ENCODE data around the gene TMUB1. TPM values are rescaled to one million over a fixed set of nuclear protein-coding genes. Genes with fewer than 3 reads are reported as not detected.

TMUB1 gene
- total RNA-seq, 1 donor from 2014 or later, result 33.9 TPM

DNA sequence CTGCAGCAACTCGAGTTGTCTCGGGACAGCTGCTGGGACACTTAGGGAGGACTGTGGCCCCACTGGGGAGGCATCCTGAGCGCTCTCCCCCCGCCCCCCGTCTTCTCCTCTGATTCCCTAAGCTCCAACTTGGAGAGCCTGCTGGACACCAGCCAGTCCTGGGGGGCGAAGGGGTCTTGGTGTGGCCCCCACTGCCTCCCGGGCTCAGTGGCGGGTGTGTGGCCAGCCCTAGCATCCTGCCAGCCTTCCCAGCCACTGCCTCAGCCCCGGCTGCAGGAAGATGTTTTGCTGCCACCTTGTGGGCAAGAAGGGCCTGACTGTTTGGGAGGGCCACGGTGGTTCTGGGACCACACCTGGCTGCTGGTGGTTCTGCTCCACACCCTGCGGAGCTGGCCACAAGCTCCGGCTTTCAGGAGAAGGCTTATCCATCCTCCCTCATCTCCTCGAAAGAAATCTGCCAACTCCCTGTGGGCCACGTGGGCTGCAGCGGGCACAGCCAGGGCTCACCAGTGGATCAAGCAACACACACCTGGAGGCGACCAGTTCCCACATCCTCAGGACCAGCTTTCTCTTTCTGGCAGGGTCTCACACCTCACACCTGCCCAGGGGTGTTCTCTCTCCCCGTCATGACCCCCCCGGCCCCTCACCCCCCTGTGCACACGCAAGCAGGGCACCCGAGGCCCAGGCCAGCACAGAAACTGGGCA lies 27.8 kb upstream of the TMUB1 start:
- DNase-seq (peak; percentile 84), ATAC-seq (ENCODE audit: poor library complexity) (peak; percentile 83)
- intact Hi-C loops (cut with DNase I), result loop anchor here (10.0 kb wide), 1 partner anchor 76 kb away; no protein-coding TSS in a partner anchor

DNA sequence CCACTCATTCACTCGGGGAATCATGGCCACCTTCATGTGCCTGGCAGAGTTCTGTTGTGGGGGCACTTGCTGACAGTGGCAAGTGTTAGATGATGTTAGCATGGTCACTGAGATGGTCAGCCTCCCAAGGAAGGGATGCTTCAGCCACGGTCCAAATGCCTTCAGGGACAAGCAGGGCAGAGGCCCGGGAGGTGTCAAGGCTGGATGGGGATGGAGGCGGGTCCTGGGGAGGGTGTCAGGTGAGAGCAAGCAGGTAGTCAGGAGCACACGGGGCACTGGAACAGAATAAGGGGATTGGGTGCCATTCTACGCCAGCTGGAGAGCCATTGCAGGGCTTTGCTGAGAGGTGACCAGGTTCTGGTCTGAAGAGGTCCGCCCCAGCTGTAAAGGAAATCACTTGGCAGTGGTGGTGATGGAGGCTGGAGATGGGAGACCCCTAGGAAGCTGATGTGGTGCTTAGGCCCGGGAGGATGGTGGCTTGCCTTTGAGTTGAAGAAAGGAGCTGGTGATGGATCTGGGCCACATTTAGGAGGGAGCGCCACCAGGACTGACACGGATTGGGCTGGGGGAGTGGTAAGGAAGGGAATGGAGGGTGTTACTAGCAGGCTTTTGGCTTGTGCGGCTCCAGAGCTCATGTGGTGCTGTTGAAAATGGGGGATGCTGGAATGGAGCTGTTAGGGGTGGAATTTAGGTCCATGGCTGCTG lies 27.1 kb upstream of the TMUB1 start:
- ATAC-seq (ENCODE audit: poor library complexity) (no peak), DNase-seq (no peak)
- intact Hi-C loops (cut with DNase I), result loop anchor here (10.0 kb wide), 1 partner anchor 76 kb away; no protein-coding TSS in a partner anchor

DNA sequence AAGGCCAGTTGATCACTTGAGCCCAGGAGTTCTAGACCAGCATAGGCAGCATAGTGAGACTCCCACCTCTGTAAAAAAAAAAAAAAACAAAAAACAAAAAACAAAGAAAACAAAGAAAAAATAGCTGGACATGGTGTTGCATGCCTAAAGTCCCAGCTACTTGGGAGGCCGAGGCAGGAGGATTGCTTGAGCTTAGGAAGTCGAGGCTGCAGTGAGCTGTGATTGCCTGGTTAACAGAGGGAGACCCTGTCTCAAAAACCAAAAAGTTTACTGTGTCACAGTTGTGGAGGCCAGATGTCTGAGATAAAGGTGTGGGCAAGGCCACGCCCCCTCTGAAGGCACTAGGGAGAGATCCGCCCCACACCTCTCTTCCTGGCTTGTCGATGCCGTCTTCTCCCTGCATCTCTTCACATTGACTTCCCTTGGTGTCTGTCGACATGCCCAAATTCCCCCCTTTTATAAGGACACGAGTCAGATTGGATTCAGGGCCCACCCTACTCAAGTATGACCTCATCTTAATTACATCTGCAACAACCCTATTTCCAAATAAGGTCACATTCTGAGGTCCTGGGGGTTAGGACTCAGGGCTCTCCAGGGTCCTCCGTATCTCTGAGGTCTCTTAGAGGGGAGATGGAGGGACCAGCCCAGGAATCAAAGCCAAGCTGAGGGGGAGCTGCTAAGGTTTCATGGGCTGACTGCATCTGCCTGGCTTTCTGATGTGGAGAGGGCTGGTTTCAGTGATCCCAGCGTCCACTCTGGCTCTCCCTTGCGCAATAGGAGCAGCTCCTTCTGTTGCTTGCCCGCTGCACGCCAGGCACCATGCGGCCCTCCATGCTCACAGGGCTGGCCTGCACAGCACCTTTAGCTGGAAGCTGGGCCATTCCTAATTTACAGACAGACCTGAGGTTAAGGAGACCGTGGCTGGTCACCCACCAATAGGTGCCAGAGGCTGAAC lies 26.1 kb upstream of the TMUB1 start:
- intact Hi-C loops (cut with DNase I), result loop anchor here (10.0 kb wide), 1 partner anchor 75 kb away; no protein-coding TSS in a partner anchor
- ATAC-seq (ENCODE audit: poor library complexity) (peak; percentile 71), DNase-seq (peak; percentile 74)

DNA sequence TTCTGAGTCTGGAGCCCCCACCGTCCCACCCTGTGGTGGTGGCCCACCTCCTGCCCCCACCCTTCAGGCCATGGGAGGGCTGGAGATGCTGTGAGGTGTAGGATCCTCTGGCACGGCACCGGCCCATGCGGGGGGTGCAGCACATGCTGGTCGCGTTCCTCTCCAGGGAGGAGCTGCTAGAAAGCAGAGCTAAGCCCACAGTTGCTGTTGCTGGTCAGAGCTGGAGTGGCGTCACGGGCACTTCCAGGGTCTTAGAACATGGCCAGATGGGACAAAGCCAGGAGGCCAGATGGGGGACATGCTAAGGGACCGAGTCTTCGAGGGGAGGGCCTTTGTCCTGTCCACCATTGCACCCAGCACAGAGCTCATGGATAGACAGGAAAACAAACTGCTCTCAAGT lies 24.6 kb upstream of the TMUB1 start:
- intact Hi-C loops (cut with DNase I), result no loop called here
- DNase-seq (no peak), ATAC-seq (ENCODE audit: poor library complexity) (no peak)

DNA sequence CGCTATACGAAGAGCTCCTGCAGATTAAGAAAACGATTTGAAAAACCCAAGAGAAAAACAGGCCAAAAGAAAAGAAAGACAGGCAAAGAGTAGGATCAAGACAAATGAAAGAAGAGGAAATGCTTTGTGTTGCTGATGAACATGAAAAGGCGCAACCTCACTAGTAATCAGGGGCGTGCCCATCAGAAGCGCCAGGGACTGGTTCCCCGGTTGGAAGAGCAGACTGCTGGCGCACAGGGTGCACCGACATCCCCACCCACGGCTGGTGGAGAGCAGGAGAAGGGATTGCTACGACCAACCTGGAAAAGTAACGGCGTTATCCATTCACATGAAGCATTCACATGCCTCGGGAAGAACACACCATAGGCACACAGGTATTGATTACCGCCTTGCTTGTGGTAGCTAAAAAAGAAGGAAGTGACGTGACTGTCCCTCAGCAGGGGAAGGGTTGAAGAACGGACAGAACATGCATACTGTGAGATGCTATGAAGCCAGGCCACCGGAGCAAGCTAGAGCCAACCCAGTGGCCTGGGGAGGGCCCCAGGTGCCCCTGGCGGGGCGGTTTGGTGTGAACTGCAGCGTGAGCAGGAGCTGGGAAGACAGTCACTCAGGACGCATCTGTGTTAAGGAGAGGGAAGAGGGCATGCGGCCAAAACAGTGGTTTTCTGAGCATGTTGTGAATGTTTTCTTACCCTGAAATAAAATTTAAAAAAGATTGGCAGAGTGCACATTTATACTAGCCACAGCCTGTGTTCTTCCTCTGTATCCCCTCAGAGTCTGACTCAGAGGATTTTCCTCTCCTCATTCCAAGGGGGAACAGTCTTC lies 21.3 kb upstream of the TMUB1 start:
- intact Hi-C loops (cut with DNase I), result no loop called here
- no peak for ATAC-seq (ENCODE audit: poor library complexity)
- DNase-seq, result no peak

DNA sequence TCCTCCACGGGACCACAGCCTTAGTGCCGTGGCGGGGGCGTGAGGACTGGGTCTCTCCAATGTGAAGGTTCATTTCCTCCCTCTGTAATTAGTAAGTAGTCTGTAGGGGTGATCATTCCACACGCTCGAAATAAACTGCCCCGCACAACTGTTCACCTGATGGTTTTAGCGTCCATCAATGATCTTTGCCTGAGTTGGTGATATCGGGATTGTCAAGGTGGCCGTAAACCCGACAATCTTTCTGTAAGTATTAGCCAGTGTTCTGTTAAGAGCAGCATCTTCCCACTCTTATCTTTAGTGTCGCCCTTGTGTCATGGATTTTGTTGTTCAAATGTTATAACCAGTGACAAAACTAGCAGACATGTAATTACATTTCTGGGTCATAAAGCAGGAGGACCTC lies 20.7 kb upstream of the TMUB1 start:
- intact Hi-C loops (cut with DNase I), result no loop called here
- no peak for ATAC-seq (ENCODE audit: poor library complexity)
- DNase-seq, result no peak

DNA sequence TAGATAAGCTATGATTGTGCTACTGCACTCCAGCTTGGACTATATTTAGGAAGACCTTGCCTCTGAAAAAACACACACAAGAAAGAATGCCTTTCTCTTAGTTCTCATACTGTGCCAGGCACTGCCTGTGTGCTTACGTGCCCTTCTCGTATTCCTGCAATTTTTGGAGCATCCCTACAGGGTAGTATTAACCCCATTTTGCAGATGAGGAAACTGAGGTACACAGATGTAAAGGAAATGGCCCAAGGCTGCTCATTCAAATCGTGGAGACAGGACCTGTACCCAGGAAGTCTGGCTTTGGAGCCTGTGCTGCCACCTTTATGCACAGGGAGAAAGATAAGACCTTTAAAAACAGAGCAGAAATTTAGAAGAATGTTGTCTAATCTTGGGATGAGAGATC lies 19.7 kb upstream of the TMUB1 start:
- ATAC-seq (ENCODE audit: poor library complexity) (no peak), DNase-seq (no peak)
- intact Hi-C loops (cut with DNase I), result no loop called here

DNA sequence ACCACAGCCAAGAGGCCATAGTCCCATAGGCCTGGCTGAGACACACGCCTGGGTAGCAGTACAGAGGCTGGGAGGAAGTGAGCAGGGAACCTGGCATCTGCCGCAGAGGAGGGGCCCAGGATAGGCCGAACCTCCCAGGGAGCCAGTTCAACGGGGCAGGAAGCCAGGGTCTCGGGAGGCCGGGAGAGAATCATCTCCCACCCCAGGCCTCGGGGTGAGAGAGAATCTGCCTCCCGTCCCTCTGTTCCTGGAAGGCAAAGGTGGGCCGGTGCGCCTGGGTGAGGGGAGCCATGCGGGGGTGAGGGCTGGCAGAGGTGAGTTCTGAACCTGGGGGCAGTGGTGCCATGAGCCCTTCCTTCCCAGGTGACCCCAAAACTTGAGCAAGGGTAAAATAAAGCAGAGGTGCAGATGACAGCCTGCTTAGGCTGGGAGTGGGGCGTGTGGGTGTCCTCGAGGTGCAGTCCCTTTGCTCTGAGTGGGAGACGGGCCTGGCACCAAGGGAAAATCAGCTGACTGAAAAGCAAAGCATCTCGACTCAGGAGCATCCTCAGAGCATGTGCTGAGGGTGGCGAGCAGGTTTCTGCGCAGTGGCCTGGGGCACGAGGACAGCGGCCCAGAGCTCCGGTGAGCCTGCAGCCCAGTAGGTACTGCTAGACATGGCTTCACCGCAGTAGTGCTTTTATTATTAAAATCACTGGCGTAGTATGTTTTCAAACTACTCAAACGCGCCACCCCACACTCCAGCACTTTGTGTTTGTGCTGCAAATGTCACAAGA lies 18.5 kb upstream of the TMUB1 start:
- ATAC-seq (ENCODE audit: poor library complexity), result no peak
- no peak for DNase-seq
- intact Hi-C loops (cut with DNase I), result no loop called here

DNA sequence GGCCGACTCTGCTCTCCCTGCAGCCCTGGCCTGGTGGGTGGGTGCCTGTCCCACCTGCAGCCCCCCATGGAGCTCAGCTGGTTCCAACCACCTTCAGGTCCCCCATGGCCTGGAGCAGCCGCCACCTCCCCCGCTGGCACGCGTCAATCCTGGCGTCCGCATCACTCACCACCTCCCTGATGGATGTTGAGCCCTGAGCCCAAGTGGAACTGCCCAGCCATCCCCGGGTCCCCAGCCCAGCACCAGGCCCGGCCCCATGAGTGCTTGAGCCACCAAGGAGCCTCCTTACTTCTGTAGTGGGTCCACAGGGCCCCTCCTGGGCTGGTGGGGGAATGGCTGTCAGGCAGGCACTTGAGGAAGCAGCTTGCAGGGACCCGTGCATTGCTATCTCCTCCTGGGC lies 17.6 kb upstream of the TMUB1 start:
- DNase-seq, result no peak
- intact Hi-C loops (cut with DNase I), result no loop called here
- ATAC-seq (ENCODE audit: poor library complexity), result no peak

DNA sequence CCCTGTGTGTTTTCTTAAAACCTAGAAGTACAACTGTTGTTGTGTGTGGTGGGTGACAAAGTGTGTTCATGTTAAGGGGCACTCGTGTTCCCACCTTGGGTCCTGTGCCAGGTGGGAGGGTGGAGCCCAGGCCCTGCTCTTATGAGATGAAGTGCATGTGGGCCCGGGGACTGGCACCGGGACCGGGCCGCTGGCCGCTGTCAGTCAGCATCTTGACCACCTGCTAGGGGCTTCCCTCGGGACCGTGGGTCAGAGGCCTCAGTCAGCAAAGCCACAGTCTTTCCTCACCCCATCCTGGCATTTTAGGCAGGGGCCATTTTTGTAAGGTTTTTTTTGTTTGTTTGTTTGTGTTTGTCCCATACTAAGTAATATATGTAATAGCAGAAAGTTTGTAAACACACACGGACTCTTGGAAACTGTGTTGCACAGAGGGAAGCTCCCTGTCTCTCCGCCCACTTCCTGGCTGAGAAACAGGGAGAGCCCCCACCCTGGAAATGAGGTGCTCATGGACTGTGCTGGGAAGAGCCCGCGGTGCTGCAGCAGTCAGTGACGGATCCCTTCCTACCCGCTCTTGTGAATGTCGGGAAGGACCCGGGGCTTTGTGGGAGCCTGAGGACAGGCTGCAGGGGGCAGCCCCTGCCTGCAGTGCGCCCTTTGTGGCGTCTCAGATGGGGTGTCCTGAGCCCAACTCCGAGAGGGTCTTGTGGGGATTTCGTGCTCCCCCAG lies 16.4 kb upstream of the TMUB1 start:
- intact Hi-C loops (cut with DNase I), result no loop called here
- ATAC-seq (ENCODE audit: poor library complexity), result no peak
- no peak for DNase-seq

DNA sequence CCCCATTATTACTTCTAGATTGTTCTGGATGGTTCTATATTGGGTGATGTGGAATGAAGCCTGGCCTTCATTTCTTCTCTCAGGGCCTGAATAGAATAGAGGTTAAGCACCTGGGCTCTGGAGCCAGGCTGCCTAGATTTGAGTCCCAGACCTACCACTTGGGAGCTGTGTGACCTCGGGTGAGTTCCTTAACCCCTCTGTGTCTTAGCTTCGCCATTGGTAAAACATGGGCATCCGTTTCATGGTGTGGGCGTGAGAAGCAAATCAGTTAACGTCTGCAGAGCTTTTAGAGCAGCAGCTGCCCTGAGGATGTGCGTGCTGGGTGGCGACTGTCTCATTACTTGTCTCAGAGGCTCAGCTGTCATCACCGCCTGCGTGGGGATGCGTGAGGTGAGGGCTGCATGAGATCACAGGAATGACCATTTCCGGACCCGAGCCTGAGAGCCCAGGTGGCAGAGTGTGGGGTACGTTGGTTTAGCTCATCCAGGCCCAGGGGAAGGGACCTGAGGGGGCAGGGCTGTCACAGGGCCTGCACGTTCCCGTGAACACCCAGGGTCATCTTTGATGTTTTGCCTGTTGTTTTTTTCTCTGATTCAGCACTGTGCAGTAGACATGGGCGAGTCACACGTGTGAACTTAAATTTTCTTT lies 12.7 kb upstream of the TMUB1 start:
- intact Hi-C loops (cut with DNase I), result no loop called here
- DNase-seq, result no peak
- ATAC-seq (ENCODE audit: poor library complexity), result no peak

DNA sequence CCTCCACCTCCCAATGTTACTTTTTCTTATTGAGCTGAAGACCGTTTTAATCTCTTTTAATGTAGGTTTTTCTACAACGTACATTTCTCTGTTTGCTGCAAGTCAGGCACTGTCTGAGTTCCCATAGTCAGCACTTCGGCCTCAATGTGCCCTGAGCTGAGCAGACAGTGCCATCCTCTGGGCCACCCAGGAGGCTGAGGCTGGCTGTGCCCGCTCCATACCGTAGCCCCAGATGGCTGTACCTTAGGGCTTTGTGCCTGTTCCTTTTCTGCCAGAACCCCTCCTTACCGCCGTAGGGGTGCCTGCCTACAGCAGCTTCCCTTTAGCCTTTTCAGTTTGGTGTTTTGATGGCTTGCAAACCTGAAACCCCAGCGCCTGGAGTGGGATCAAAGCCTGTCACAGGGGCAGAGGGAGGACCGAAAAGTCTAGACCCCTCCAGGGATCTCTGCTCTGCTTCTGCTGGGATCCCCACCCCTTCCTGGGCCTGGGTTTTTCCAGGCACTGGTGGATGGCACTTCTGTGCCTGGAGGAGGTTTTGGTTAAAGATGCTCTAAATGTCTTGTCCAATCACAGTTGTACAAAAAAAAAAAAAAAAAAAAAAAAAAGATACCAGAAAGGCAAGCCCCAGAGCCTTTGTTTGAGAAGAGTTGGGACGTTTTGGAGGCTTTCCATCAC lies 12.0 kb upstream of the TMUB1 start:
- DNase-seq (no peak), ATAC-seq (ENCODE audit: poor library complexity) (no peak)
- intact Hi-C loops (cut with DNase I), result no loop called here

DNA sequence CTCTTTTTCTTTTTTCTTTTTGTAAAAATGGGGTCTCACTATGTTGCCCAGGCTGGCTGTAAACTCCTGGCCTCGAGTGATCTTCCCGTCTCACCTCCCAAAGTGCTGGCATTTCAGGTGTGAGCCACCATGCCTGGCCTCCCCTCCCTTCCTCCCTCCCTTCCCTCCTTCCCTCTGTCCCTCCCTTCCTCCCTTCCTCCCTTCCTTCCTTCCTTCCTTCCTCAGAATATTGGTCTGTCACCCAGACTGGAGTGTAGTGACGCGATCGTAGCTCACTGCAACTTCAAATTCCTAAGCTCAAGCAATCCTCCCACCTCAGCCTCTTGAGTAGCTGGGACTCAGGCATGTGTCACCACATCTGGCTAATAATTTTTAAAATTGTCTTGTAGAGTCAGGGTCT lies 11.4 kb upstream of the TMUB1 start:
- ATAC-seq (ENCODE audit: poor library complexity), result no peak
- intact Hi-C loops (cut with DNase I), result no loop called here

DNA sequence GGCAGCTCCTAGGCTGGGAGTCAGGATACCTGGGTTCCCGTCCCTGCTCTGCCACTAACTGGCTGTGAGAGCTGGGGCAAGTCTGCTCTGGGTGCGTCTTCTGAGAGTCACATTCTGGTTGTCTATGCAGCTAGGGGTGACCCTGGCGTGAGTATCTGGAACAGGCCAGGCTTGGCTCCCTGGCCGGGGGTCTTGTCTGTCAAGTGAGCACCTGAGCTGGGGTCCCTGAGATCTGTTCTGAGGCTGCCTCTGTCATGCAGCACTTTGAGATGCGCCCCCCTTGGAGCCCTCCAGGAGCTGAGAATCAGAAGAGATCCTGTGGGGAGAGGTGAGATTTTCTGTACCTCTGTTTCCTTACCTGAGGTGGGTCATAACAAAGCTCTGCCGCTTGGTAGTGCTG lies 10.5 kb upstream of the TMUB1 start:
- intact Hi-C loops (cut with DNase I), result no loop called here
- DNase-seq (no peak), ATAC-seq (ENCODE audit: poor library complexity) (no peak)

More for the DNA sequence above, 11.4 kb upstream of the TMUB1 start:
- DNase-seq, result no peak

DNA sequence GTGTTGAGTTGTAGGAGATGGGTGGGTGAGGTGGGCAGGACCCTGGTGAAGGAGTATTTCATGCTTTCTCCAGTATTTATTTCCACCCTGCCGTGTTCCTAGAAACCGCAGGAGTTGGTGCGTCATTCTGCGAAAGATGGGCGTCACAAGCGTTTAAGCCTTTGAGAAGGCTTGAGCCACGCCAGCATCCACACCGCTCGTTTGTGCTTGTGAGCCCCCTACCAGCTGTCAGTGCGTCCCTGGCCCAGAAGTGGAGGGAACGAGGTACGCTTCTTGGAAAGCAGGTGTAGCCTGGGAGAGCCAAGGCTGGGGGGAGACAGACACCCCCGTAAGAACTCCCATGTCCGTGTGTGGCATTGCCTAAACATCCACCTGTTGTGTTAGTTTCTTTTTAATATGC lies 8.7 kb upstream of the TMUB1 start:
- DNase-seq, result no peak
- ATAC-seq (ENCODE audit: poor library complexity), result no peak
- intact Hi-C loops (cut with DNase I), result no loop called here

DNA sequence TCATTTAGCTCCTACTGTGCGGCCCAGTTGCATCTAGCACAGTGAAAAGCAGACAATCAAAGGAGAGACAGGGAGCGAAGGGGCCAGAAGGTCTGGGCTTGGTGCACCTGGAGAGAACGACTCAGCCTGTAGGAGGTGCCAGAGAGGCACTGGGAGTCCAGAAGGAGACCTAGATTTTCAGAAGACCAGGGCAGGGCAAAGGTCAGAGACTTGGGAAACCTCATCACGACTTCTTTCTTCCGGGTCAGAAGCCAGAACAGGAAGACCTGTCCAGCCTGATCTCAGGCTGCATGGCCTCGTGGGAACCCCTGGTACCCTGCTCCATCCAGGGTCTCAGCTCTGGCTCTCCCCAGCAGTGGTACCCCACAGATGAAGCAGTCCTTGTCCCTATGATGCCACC lies 8.1 kb upstream of the TMUB1 start:
- no peak for ATAC-seq (ENCODE audit: poor library complexity)
- intact Hi-C loops (cut with DNase I), result no loop called here

More for the DNA sequence above, 8.1 kb upstream of the TMUB1 start:
- no peak for DNase-seq

All from Right ventricle myocardium superior (tissue), 1 donor.